Mucosa of rectum (tissue), 2 donors: ENCODE data around the gene FHL5.
A peak's percentile ranks its signal among the peaks of the same experiment; 100 is the strongest.

Experiments
- H3K27ac ChIP-seq, 2 donors: one replicate each; pipeline ENCODE4 v1.7.0; 2013; ENCODE audit warnings: inconsistent platforms in 2 of 2, low read depth in 2 of 2, low read length in 2 of 2
- H3K27me3 ChIP-seq, 2 donors: one replicate each; pipeline ENCODE4 v1.7.0; 2013; ENCODE audit warnings: low read length in 2 of 2; ENCODE audit not compliant: control insufficient read depth in 2 of 2, insufficient read depth in 2 of 2
- H3K36me3 ChIP-seq, 2 donors: one replicate each; pipeline ENCODE4 v1.7.0; 2013; ENCODE audit warnings: low read length in 2 of 2; ENCODE audit not compliant: control insufficient read depth in 2 of 2, insufficient read depth in 2 of 2
- H3K4me1 ChIP-seq, 2 donors: one replicate each; pipeline ENCODE4 v1.7.0; 2013; ENCODE audit warnings: low read length in 2 of 2, mild to moderate bottlenecking in 1 of 2; ENCODE audit not compliant: control insufficient read depth in 2 of 2, insufficient read depth in 2 of 2
- H3K4me3 ChIP-seq, 2 donors: one replicate each; pipeline ENCODE4 v1.7.0; 2013; ENCODE audit warnings: low read length in 2 of 2
- H3K9ac ChIP-seq, 2 donors: one replicate each; pipeline ENCODE4 v1.7.0; 2013; ENCODE audit warnings: low read length in 2 of 2, low read depth in 1 of 2, mild to moderate bottlenecking in 1 of 2
- H3K9me3 ChIP-seq, 2 donors: one replicate each; pipeline ENCODE4 v1.7.0; 2013; ENCODE audit warnings: low read length in 2 of 2; ENCODE audit not compliant: control insufficient read depth in 2 of 2
- donor health status: healthy.
- donor health status: Normal muscosa, but diverticular disease.

The FHL5 gene, protein sequence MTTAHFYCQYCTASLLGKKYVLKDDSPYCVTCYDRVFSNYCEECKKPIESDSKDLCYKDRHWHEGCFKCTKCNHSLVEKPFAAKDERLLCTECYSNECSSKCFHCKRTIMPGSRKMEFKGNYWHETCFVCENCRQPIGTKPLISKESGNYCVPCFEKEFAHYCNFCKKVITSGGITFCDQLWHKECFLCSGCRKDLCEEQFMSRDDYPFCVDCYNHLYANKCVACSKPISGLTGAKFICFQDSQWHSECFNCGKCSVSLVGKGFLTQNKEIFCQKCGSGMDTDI

DNA sequence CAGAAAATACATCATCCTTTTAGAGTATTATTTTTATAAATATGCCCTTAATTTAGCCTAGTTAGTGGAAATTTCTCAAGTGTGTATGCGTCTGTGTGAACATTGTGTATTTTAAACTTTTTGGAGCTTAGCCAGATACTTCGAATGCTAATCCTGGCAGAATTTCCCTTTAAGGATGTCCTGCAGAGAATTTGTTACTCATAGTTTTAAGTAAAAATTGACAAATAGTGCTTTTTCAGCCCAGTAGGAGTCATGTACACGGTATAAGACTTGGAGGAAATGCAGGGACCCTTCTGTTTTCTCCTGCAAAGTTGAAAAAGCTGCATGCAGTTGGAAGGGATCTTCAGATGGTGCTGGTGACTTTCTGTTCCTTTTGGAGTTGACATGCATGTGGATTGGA, at the start of gene FHL5:
TSS of gene FHL5 (plus strand) at position 243 of the 400 bp plus-strand sequence. CDS start 40,486 bp downstream, outside the sequence.
- no peak within 1 kb of the TSS for H3K4me3 ChIP-seq
- H3K27me3 ChIP-seq, result no peaks in the 10 kb centered on the region
- H3K27ac ChIP-seq, result no peak within 1 kb of the TSS
- H3K9me3 ChIP-seq, result no peaks in the 10 kb centered on the region
- H3K9ac ChIP-seq, result no peak within 1 kb of the TSS
- H3K4me1 ChIP-seq, result no peaks in the 10 kb centered on the region
- H3K36me3 ChIP-seq, result no peaks in the 10 kb centered on the region

DNA sequence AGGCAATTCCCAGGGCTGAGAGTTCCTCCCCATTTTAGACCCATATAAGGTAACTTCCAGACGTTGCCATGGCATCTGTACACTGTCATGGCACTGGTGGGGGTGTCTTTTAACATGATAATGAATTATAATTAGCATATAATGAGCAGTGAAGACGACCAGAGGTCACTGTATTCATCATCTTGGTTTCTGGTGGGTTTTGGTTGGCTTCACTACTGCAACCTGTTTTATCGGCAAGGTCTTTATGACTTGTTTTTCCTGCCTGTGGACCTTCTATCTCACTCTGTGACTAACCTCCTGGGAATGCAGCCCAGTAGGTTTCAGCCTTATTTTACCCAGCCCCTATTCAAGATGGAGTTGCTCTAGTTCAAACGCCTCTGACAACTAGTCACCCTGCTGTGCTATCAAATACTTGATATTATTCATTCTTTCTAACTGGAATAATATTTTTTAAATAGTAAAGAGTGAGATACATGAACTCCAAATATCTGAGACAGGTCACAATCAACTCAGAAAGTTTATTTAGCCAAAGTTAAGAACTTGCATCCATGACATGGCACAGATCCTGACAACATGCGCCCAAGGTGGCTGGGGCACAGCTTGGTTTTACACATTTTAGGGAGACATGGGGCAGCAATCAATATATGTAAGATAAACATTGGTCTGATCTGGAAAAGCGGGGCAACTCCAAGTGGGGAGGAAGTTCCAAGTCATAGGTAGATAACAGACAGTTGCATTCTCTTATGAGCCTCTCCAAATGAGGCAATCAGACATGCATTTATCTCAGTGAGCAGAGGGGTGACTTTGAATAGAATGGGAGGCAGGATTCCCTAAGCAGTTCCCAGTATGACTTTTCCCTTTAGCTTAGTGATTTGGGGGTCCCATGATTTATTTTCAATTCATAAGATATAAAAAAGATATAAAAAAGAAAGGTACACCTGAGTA, 42.5 kb upstream of the FHL5 start:
- peak overlapping the region; percentile 95 to 100 for H3K9ac ChIP-seq
- peaks cover 4 to 6% of the 10 kb centered on the region in 2 donors for H3K4me1 ChIP-seq
- H3K27me3 ChIP-seq, result no peaks in the 10 kb centered on the region
- H3K9me3 ChIP-seq, result no peaks in the 10 kb centered on the region
- H3K27ac ChIP-seq, result no peak overlapping the region
- peaks cover 4% of the 10 kb centered on the region in 2 donors for H3K36me3 ChIP-seq
- H3K4me3 ChIP-seq, result peak overlapping the region; percentile 93 to 94

DNA sequence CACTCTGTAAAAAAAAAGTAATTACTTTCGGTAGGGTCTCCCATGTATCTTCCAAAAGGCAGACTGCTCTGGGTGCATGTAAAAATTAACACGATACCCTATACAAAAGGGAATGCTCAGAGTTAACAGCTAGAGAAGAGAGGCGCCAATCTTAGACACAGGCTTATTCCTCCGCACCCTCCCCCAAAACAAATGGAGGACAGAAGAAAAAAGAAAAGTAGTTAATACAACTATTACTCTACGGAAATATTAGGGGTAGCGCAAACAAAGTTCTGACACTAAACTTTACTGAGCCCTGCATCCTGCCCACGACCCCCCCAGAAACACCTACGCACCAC, 41.7 kb upstream of the FHL5 start:
- Histone ChIP-seq H3K4me3 (peak overlapping the region; percentile 93 to 94), H3K9me3 (no peaks in the 10 kb centered on the region), H3K9ac (peak overlapping the region; percentile 95 to 100), H3K27ac (peak overlapping the region; percentile 97 to 98), H3K4me1 (peaks cover 4 to 6% of the 10 kb centered on the region in 2 donors), H3K36me3 (peaks cover 9% of the 10 kb centered on the region in 2 donors), H3K27me3 (no peaks in the 10 kb centered on the region)

DNA sequence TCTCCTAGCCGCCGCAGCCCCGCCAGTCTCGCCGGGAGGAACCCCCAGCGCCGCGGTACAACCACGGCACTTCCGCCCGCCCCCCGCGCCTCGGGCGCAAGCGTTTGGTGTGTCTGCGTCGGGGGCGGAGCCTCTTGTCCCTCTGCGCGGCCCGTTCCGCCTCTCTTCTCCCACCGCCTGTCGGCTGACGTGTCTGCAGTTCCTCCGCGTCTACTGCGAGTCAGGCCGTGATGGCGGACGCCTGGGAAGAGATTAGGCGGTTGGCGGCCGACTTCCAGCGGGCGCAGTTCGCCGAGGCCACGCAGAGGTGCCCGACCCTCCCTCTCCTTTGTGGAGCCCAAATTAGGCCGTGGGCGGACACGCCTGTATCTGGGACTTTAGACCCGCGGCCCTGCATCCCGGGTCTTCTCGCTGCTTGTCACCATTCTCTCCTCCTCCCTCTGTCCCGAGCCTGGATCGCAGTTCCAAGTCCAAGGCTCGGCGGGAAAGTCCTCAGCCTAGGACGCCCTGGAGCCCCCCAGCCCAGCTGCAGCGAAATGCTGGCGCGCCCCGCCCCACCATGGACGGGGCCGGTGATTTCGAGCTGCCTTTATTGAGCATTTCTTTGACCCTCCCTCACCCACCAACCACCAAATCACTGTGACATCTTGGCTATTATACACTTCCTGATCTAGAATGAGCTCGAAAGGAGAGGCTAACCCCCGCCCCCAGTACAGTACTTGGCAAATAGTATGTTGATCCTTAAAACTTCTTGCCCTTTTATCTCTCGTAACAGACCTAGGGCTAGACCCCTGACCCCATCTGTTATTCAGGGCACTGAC, 41.1 kb upstream of the FHL5 start, which contains the start of gene UFL1:
TSS of gene UFL1 (plus strand) at position 163 of the 821 bp plus-strand sequence. CDS start at position 231, 68 bp downstream.
- H3K36me3 ChIP-seq, result peaks cover 14% of the 10 kb centered on the region in 2 donors
- peaks cover 4 to 6% of the 10 kb centered on the region in 2 donors for H3K4me1 ChIP-seq
- H3K27ac ChIP-seq, result peak within 1 kb of the TSS; percentile 97 to 98

DNA sequence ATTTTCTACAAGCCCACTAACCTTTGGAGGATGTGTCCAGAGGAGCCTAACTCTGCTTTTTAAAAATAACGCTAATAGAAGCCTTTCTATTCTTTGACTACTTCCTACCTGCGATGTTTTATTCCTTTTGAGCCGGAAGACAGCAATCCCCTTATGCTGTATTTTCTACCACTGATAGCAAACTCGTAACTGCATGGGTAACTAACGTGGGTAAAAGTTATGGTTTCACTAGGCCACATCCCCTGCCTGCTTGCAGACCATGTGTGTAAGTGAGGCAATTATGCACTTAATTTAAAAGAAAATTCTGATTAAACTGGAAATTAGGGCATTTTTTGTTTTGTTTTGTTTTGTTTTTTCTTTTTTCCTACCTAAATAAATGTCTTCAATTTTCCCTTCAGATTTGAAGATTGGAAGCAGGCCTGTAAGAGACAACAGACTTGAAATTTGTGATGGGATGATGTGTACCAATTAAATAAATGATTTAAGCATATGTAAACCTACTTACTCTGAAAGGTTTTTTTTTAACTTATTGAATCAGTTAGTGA, 40.4 kb upstream of the FHL5 start:
- no peaks in the 10 kb centered on the region for H3K27me3 ChIP-seq
- no peaks in the 10 kb centered on the region for H3K9me3 ChIP-seq
- H3K4me3 ChIP-seq, result peak overlapping the region; percentile 93 to 94
- peaks cover 4 to 6% of the 10 kb centered on the region in 2 donors for H3K4me1 ChIP-seq
- H3K9ac ChIP-seq, result peak overlapping the region; percentile 95 to 100
- peak overlapping the region; percentile 97 to 98 for H3K27ac ChIP-seq
- peaks cover 15% of the 10 kb centered on the region in 2 donors for H3K36me3 ChIP-seq

More for the DNA sequence above, 41.1 kb upstream of the FHL5 start, which contains the start of gene UFL1:
- peak within 1 kb of the TSS; percentile 93 to 94 for H3K4me3 ChIP-seq
- no peaks in the 10 kb centered on the region for H3K27me3 ChIP-seq
- H3K9ac ChIP-seq, result peak within 1 kb of the TSS; percentile 95 to 100
- no peaks in the 10 kb centered on the region for H3K9me3 ChIP-seq

DNA sequence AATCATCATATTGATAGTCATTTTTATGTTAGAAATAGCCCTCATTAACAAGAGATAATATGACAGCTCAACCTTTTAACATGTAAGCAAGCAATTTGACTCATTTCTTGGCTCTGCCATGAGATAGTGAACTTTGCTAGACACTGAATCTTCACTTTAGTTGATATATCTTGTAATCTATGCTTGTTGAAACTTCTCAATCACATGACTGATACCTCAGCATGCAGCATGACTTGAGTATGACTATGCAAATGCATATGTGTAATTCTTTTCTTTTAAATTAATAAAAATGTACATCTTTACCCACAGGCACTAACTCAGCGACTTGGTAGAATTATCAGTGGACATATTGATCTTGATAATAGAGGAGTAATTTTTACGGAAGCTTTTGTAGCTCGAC, 34.7 kb upstream of the FHL5 start:
- H3K4me1 ChIP-seq, result no peaks in the 10 kb centered on the region
- peaks cover 51 to 52% of the 10 kb centered on the region in 2 donors for H3K36me3 ChIP-seq

DNA sequence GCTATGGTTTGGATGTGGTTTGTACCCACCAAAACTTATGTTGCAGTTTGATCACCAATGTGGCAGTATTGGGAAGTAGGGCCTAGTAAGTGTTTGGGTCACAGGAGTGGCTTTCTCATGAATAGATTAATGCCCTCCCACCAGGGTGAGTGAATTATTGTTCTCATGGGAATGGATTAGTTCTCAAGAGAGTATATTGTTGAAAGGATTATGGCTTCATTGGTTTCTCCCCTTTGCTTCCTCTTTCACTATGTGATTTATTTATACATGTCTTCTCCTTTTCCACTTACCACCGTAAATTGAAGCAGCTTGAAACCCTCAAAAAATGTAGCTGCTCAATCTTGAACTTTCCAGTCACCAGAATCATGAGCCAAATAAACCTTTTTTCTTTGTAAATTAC, 30.5 kb upstream of the FHL5 start:
- Histone ChIP-seq H3K27me3 (no peaks in the 10 kb centered on the region), H3K4me1 (no peaks in the 10 kb centered on the region), H3K9ac (no peak overlapping the region), H3K36me3 (peaks cover 45 to 47% of the 10 kb centered on the region in 2 donors), H3K9me3 (no peaks in the 10 kb centered on the region), H3K4me3 (no peak overlapping the region), H3K27ac (no peak overlapping the region)

More for the DNA sequence above, 34.7 kb upstream of the FHL5 start:
- Histone ChIP-seq H3K9me3 (no peaks in the 10 kb centered on the region), H3K4me3 (no peak overlapping the region), H3K27ac (no peak overlapping the region), H3K9ac (no peak overlapping the region), H3K27me3 (no peaks in the 10 kb centered on the region)

DNA sequence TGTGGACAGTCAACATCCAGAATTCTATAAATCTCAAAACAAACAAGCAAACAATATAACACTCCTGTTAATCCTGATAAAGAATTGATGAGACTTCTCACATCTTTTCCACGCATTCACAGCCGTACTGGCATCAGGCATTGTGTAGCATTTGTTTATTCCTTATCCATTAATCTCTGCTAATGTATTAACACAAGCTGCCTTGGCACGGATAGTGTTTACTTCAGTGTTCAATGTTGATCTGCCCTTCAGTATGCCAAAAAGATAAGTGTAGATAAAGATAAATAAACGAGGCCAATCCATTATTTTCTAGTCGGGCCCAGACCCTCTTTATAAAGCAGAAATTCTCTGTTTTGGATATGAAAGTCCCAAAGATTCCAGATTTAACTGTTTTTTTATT, 25.2 kb upstream of the FHL5 start:
- no peaks in the 10 kb centered on the region for H3K4me1 ChIP-seq
- peaks cover 37% of the 10 kb centered on the region in 2 donors for H3K36me3 ChIP-seq
- H3K4me3 ChIP-seq, result no peak overlapping the region
- no peak overlapping the region for H3K9ac ChIP-seq
- no peaks in the 10 kb centered on the region for H3K9me3 ChIP-seq
- H3K27me3 ChIP-seq, result no peaks in the 10 kb centered on the region
- no peak overlapping the region for H3K27ac ChIP-seq

DNA sequence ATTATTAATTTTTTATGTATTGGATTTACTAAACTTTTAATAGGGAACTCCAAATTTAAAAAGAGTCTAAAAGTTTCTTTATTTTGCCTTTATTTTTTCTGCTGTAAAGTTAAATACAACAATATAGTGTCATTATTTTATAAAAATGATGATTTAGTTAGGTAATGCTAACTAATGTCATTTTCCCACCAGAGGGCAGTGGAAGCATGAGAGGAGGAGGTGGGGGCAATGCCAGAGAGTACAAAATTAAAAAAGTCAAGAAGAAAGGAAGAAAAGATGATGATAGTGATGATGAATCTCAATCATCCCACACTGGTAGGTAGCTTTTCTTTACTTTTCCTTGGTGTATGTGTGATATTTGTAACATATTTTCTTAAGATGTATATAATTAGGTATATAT, 20.2 kb upstream of the FHL5 start:
- H3K4me1 ChIP-seq, result no peaks in the 10 kb centered on the region
- H3K4me3 ChIP-seq, result no peak overlapping the region
- H3K27ac ChIP-seq, result no peak overlapping the region
- no peak overlapping the region for H3K9ac ChIP-seq
- H3K36me3 ChIP-seq, result peaks cover 46 to 56% of the 10 kb centered on the region in 2 donors
- H3K9me3 ChIP-seq, result no peaks in the 10 kb centered on the region
- H3K27me3 ChIP-seq, result no peaks in the 10 kb centered on the region
